HG03196 (cell line): ENCODE measurements around the gene SAP30BP.
"Not testable (repeated sequence)": the region's sequence is repeated elsewhere in the genome, so short reads cannot be mapped to it uniquely, and the experiment has no call there.

Experiments used
- ATAC-seq: cut with Tn5 transposase; IDR thresholded peaks from one replicate; pipeline ENCODE4 v1.9.1; 2021; ENCODE audit not compliant: unreplicated experiment

Gene SAP30BP

GRCh38 chr17:75633486-75634375, 33.4 kb upstream of the SAP30BP start:
- no peak for ATAC-seq

- ATAC-seq, result no peak
These were observed 32.8 kb upstream of the SAP30BP start for GRCh38 chr17:75634376-75634740.

GRCh38 chr17:75634754-75635609, 32.2 kb upstream of the SAP30BP start:
- no peak for ATAC-seq

- no peak for ATAC-seq
These were observed 31.4 kb upstream of the SAP30BP start for GRCh38 chr17:75635610-75636202.

- no peak for ATAC-seq
These were observed 30.6 kb upstream of the SAP30BP start for GRCh38 chr17:75636381-75637142.

- no peak for ATAC-seq
These were observed 30.0 kb upstream of the SAP30BP start for GRCh38 chr17:75637143-75637538.

- ATAC-seq, result no peak
These were observed 29.6 kb upstream of the SAP30BP start for GRCh38 chr17:75637551-75637950.

- ATAC-seq, result not testable (repeated sequence)
These were observed 29.1 kb upstream of the SAP30BP start for GRCh38 chr17:75638039-75638438.

GRCh38 chr17:75638893-75639292, 28.2 kb upstream of the SAP30BP start:
- ATAC-seq, result no peak

GRCh38 chr17:75639327-75639726, 27.8 kb upstream of the SAP30BP start:
- ATAC-seq, result no peak

- no peak for ATAC-seq
These were observed 27.2 kb upstream of the SAP30BP start for GRCh38 chr17:75639771-75640555.

GRCh38 chr17:75640556-75641119, 26.5 kb upstream of the SAP30BP start:
- no peak for ATAC-seq

- no peak for ATAC-seq
These were observed 25.8 kb upstream of the SAP30BP start for GRCh38 chr17:75641343-75641742.

GRCh38 chr17:75642182-75642783, 24.9 kb upstream of the SAP30BP start:
- ATAC-seq, result no peak

GRCh38 chr17:75642784-75643642, 24.1 kb upstream of the SAP30BP start:
- no peak for ATAC-seq

GRCh38 chr17:75643643-75644017, 23.5 kb upstream of the SAP30BP start:
- no peak for ATAC-seq

- ATAC-seq, result no peak
These were observed 21.6 kb upstream of the SAP30BP start for GRCh38 chr17:75645501-75645888.

- ATAC-seq, result peak; percentile 88
These were observed 21.1 kb upstream of the SAP30BP start for GRCh38 chr17:75645889-75646637.
